Mesothelial cell of epicardium (in vitro differentiated cells): Measurements from ENCODE around the gene USP51. TPM values are rescaled to one million over a fixed set of nuclear protein-coding genes. Genes with fewer than 3 reads are reported as not detected.
A peak's percentile ranks its signal among the peaks of the same experiment; 100 is the strongest.
"Not testable (repeated sequence)": the region's sequence is repeated elsewhere in the genome, so short reads cannot be mapped to it uniquely, and the experiment has no call there.

Experiments
- DNase-seq, 2 experiments: peaks; one replicate each; pipeline ENCODE4 v3.0.0; 2021; ENCODE audit warnings: low spot score in 2 of 2; ENCODE audit not compliant: unreplicated experiment in 2 of 2
- H3K27ac Mint-ChIP-seq: 2 replicates; pipeline ENCODE4 v1.8.0; 2021; ENCODE audit warnings: mixed read lengths
- H3K27me3 Mint-ChIP-seq: 2 replicates; pipeline ENCODE4 v1.8.0; 2021; ENCODE audit warnings: low read depth, mixed read lengths
- H3K36me3 Mint-ChIP-seq: 2 replicates; pipeline ENCODE4 v1.8.0; 2021; ENCODE audit warnings: mixed read lengths
- H3K4me1 Mint-ChIP-seq: 2 replicates; pipeline ENCODE4 v1.8.0; 2021; ENCODE audit warnings: mixed read lengths
- H3K4me3 Mint-ChIP-seq: 2 replicates; pipeline ENCODE4 v1.8.0; 2021; ENCODE audit warnings: mild to moderate bottlenecking, moderate library complexity, mixed read lengths
- H3K9me3 Mint-ChIP-seq: 2 replicates; pipeline ENCODE4 v1.8.0; 2021; ENCODE audit warnings: mixed read lengths
- CTCF ChIP-seq: fragments of 200-600 bp; sonication (generic); IDR thresholded peaks from one replicate; pipeline ENCODE4 v1.5.0; 2021; ENCODE audit warnings: antibody characterized with exemption; ENCODE audit not compliant: unreplicated experiment
- total RNA-seq: library from RNA; stranded (reverse); gene quantifications from 3 replicates; pipeline ENCODE4 v1.2.1, GENCODE V29; 2021

Gene USP51
- total RNA-seq, 1 donor from 2014 or later: 5.1 TPM

DNA sequence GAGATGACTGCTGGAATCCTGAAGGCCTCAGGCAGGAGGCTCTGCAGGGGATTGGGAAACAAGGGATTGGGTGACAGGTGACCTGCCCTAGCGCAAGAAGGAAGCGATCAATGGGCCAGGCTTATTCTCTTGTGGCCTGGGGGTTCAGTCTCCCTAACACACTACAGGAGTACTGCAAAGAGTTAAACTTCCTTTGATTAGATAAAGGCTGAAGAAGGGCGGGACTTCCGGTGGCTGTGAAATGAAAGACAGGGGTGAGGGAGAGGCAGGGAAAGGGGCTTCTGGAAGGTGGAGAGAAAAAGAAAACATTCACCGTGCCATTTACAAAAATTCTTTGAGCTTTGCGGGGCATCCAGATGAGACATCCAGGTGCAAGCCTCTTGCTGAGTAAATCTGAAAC, 33.9 kb downstream of the USP51 start:
- not testable (repeated sequence) for H3K4me3 Mint-ChIP-seq, DNase-seq, H3K9me3 Mint-ChIP-seq, H3K36me3 Mint-ChIP-seq, H3K27ac Mint-ChIP-seq, H3K27me3 Mint-ChIP-seq
- H3K4me1 Mint-ChIP-seq: peaks cover 14% of the 10 kb centered on the region

DNA sequence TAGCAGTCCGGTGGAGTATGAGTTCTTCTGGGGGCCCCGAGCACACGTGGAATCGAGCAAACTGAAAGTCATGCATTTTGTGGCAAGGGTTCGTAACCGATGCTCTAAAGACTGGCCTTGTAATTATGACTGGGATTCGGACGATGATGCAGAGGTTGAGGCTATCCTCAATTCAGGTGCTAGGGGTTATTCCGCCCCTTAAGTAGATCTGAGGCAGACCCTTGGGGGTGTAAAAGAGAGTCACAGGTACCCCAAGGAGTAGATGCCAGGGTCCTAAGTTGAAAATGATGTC, 36.9 kb downstream of the USP51 start:
- peaks cover 16% of the 10 kb centered on the region for H3K4me1 Mint-ChIP-seq
- no peaks in the 10 kb centered on the region for H3K27me3 Mint-ChIP-seq
- no peak for DNase-seq
- H3K4me3 Mint-ChIP-seq: peak overlapping the region; percentile 84
- peak overlapping the region; percentile 83 for H3K27ac Mint-ChIP-seq
- no peaks in the 10 kb centered on the region for H3K36me3 Mint-ChIP-seq
- no peak for TF ChIP-seq CTCF
- peaks cover 10% of the 10 kb centered on the region for H3K9me3 Mint-ChIP-seq

DNA sequence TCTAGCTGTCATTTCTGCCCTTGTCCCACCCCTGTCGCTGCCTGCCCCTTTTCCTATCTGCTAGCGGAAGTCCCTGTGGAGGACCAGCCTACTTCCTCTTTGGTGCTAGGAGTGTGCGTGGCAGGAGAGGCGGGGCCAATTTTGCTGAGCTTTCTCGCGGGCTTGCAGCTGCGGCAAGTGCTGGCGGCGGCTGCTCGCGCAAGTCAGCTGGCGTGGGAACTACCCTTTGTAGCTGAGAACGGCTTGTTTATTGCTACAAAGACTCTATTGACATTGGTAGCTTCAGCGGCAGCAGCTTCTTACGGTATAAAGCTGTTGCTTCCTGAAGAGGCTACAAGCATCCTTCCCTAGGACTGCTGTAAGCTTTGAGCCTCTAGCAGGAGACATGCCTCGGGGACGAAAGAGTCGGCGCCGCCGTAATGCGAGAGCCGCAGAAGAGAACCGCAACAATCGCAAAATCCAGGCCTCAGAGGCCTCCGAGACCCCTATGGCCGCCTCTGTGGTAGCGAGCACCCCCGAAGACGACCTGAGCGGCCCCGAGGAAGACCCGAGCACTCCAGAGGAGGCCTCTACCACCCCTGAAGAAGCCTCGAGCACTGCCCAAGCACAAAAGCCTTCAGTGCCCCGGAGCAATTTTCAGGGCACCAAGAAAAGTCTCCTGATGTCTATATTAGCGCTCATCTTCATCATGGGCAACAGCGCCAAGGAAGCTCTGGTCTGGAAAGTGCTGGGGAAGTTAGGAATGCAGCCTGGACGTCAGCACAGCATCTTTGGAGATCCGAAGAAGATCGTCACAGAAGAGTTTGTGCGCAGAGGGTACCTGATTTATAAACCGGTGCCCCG, 37.4 kb downstream of the USP51 start, which contains the start of gene MAGEH1:
Gene MAGEH1, plus strand, starts transcription at position 138 of the 843 bp plus-strand sequence. Its CDS starts 248 bp downstream, at position 386.
- H3K27me3 Mint-ChIP-seq: no peaks in the 10 kb centered on the region
- peaks cover 16% of the 10 kb centered on the region for H3K4me1 Mint-ChIP-seq
- DNase-seq: peak; percentile 25 to 53
- H3K4me3 Mint-ChIP-seq: peak within 1 kb of the TSS; percentile 84
- peak within 1 kb of the TSS; percentile 83 for H3K27ac Mint-ChIP-seq
- TF ChIP-seq CTCF: no peak
- H3K9me3 Mint-ChIP-seq: peaks cover 10% of the 10 kb centered on the region
- H3K36me3 Mint-ChIP-seq: no peaks in the 10 kb centered on the region

GRCh38 chrX:55451626-55451989, 38.0 kb downstream of the USP51 start:
- TF ChIP-seq CTCF: no peak
- Mint-ChIP-seq H3K27ac (peak overlapping the region; percentile 83), H3K4me3 (peak overlapping the region; percentile 84), H3K9me3 (peaks cover 11% of the 10 kb centered on the region), H3K27me3 (no peaks in the 10 kb centered on the region), H3K36me3 (no peaks in the 10 kb centered on the region), H3K4me1 (peaks cover 16% of the 10 kb centered on the region)
- no peak for DNase-seq

DNA sequence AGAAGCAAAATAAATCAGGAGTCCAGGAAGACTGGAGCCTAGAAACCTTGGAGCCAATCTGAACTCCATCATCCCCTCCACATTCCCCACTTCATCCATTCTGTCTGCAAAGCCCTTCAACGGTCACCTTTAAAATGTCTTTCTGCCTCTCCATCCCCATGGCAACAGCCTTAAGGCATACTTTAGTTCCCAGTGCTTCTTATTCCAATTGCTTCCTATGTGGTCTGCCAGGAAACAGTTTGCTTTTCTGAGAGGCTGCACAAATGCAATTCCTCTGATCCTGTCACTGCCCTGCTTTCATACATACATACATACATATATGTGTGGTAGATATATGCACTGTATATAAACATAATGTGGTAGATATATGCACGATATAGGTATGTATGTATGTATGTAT, 38.5 kb downstream of the USP51 start:
- H3K27ac Mint-ChIP-seq: no peak overlapping the region
- TF ChIP-seq CTCF: no peak
- H3K9me3 Mint-ChIP-seq: peaks cover 16% of the 10 kb centered on the region
- DNase-seq: no peak
- H3K27me3 Mint-ChIP-seq: peaks cover 4% of the 10 kb centered on the region
- H3K4me3 Mint-ChIP-seq: no peak overlapping the region
- peaks cover 16% of the 10 kb centered on the region for H3K4me1 Mint-ChIP-seq
- H3K36me3 Mint-ChIP-seq: no peaks in the 10 kb centered on the region

GRCh38 chrX:55450259-55450658, 39.4 kb downstream of the USP51 start:
- TF ChIP-seq CTCF: no peak
- DNase-seq: no peak
- Mint-ChIP-seq H3K9me3 (peaks cover 22% of the 10 kb centered on the region), H3K36me3 (no peaks in the 10 kb centered on the region), H3K4me3 (peak overlapping the region; percentile 34), H3K27me3 (peaks cover 8% of the 10 kb centered on the region), H3K27ac (no peak overlapping the region), H3K4me1 (peaks cover 16% of the 10 kb centered on the region)

GRCh38 chrX:55443468-55443867, 46.2 kb downstream of the USP51 start:
- not testable (repeated sequence) for H3K4me1 Mint-ChIP-seq, H3K4me3 Mint-ChIP-seq, H3K36me3 Mint-ChIP-seq, H3K27ac Mint-ChIP-seq, H3K27me3 Mint-ChIP-seq, DNase-seq
- peaks cover 51% of the 10 kb centered on the region for H3K9me3 Mint-ChIP-seq
